22Rv1 (cell line): ENCODE results near the gene SYNDIG1.

ENCODE experiments used
- H3K27ac ChIP-seq: fragments of 450-650 bp; 2 replicates; pipeline ENCODE4 v1.5.1; 2017
- CTCF ChIP-seq: fragments of 450-650 bp; IDR thresholded peaks from 2 replicates; pipeline ENCODE4 v1.5.1; 2017; ENCODE audit warnings: mild to moderate bottlenecking
- ZFX ChIP-seq: fragments of 450-650 bp; IDR thresholded peaks from 2 replicates; pipeline ENCODE4 v1.6.1; 2017; ENCODE audit warnings: antibody characterized with exemption, borderline replicate concordance

Gene SYNDIG1

GRCh38 chr20:24453869-24454268 lies 15.6 kb upstream of the SYNDIG1 start:
- TF ChIP-seq CTCF (no peak), ZFX (no peak)
- no peak overlapping the region for H3K27ac ChIP-seq

GRCh38 chr20:24455081-24455480 lies 14.3 kb upstream of the SYNDIG1 start:
- TF ChIP-seq ZFX = no peak

GRCh38 chr20:24456398-24456781 lies 13.0 kb upstream of the SYNDIG1 start:
- no peak overlapping the region for H3K27ac ChIP-seq
- TF ChIP-seq CTCF (no peak), ZFX (no peak)

More at GRCh38 chr20:24455081-24455480, 14.3 kb upstream of the SYNDIG1 start:
- no peak overlapping the region for H3K27ac ChIP-seq

GRCh38 chr20:24458436-24458835 lies 11.0 kb upstream of the SYNDIG1 start:
- no peak overlapping the region for H3K27ac ChIP-seq
- no peak for TF ChIP-seq CTCF
- no peak for TF ChIP-seq ZFX

- no peak for TF ChIP-seq ZFX
- TF ChIP-seq CTCF = no peak
- H3K27ac ChIP-seq = no peak overlapping the region
These were observed 9.7 kb upstream of the SYNDIG1 start for GRCh38 chr20:24459733-24460132.

- no peak overlapping the region for H3K27ac ChIP-seq
- no peak for TF ChIP-seq ZFX
- TF ChIP-seq CTCF = no peak
These were observed 8.7 kb upstream of the SYNDIG1 start for GRCh38 chr20:24460712-24461111.

- TF ChIP-seq CTCF (no peak), ZFX (no peak)
These were observed 7.6 kb upstream of the SYNDIG1 start for GRCh38 chr20:24461848-24462247.

GRCh38 chr20:24462460-24463010 lies 6.9 kb upstream of the SYNDIG1 start:
- H3K27ac ChIP-seq = no peak overlapping the region
- TF ChIP-seq ZFX = no peak
- no peak for TF ChIP-seq CTCF

More at GRCh38 chr20:24461848-24462247, 7.6 kb upstream of the SYNDIG1 start:
- H3K27ac ChIP-seq = no peak overlapping the region
